ENCODE data around the gene KNTC1.
"Not testable (repeated sequence)": the region's sequence is repeated elsewhere in the genome, so short reads cannot be mapped to it uniquely, and the experiment has no call there.

The KNTC1 gene

DNA sequence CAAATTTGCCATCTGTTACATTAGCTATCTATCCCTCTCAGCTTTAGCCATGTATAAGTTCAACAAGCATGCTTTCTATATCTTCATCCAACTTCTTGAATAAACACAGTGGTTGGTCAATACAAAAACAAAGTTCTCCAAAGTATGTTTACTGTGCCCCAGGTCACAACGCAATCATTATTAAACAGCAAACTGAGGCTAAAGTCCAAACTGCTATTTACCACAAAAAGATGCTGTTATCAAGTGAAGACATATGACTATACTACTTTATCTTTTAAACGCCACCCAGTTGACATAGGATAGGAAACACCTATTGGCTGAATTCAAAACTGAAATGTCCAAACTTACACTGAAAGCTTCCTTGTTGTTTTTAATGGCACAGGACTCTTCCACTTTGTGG is 38.0 kb upstream of the KNTC1 start:
- no peak for DNase-seq (ENCODE audit: low read depth)

DNA sequence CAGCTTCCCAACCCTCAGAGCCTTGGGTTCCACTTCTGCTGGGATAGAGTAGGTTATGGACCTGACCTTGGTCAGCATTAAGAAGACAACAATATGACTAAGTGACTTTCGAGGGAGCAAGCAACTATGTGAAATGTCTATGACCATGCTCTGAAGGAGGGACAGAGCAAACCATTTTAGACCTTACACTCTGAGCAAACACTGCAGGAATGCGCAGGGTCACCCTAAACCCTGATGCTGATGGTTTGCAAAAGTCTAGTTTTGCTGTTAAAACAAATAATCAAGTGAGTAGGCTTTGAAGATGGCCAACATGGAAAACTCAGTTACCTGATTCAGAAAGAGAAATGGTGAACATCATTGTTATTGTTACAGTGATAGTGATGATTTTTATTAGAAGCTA is 35.1 kb upstream of the KNTC1 start:
- TF ChIP-seq, protein P1, sequence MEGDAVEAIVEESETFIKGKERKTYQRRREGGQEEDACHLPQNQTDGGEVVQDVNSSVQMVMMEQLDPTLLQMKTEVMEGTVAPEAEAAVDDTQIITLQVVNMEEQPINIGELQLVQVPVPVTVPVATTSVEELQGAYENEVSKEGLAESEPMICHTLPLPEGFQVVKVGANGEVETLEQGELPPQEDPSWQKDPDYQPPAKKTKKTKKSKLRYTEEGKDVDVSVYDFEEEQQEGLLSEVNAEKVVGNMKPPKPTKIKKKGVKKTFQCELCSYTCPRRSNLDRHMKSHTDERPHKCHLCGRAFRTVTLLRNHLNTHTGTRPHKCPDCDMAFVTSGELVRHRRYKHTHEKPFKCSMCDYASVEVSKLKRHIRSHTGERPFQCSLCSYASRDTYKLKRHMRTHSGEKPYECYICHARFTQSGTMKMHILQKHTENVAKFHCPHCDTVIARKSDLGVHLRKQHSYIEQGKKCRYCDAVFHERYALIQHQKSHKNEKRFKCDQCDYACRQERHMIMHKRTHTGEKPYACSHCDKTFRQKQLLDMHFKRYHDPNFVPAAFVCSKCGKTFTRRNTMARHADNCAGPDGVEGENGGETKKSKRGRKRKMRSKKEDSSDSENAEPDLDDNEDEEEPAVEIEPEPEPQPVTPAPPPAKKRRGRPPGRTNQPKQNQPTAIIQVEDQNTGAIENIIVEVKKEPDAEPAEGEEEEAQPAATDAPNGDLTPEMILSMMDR (IDR thresholded peaks at IDR 0.05; ENCODE audit: insufficient read depth, low read depth, low read length, missing control alignments), result no peak
- DNase-seq (ENCODE audit: low read depth), result no peak

More for the DNA sequence above, 38.0 kb upstream of the KNTC1 start:
- TF ChIP-seq, protein P1 (IDR thresholded peaks at IDR 0.05; ENCODE audit: insufficient read depth, low read depth, low read length, missing control alignments), result no peak
- H3K4me3 ChIP-seq (ENCODE audit: low read depth, low read length), result no peak overlapping the region

DNA sequence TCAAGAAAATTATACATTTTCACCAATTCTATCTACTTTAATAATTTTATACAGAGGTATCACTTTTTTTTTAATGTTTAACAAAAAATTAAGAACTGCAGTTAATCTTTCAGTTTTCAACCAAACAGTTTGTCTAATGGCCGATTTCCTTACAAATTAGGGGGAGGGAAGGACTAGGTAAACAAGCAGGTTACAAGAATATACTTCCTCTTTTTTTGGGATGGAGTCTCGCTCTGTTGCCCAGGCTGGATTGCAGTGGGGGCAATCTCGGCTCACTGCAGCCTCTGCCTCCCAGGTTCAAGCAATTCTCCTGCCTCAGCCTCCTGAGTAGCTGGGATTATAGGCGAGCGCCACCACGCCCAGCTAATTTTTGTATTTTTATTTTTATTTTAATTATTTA is 33.8 kb upstream of the KNTC1 start:
- DNase-seq (ENCODE audit: low read depth); H3K4me3 ChIP-seq (ENCODE audit: low read depth, low read length): not testable (repeated sequence)

More for the DNA sequence above, 35.1 kb upstream of the KNTC1 start:
- no peak overlapping the region for H3K4me3 ChIP-seq (ENCODE audit: low read depth, low read length)

DNA sequence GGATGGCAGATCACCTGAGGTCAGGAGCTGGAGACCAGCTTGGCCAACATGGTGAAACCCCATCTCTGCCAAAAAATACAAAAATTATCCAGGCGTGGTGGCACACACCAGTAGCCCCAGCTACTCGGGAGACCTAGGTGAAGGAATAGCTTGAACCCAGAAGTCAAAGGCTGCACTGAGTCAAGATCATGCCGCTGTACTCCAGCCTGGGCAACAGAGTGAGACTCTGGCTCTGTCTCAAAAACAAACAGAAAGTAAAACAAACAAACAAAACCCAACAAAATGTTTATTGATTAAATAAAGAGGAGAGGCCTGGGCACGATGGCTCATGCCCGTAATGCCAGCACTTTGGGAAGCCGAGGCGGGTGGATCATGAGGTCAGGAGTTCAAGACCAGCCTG is 31.8 kb upstream of the KNTC1 start:
- H3K4me3 ChIP-seq (ENCODE audit: low read depth, low read length), result no peak overlapping the region
- TF ChIP-seq, protein P1 (IDR thresholded peaks at IDR 0.05; ENCODE audit: insufficient read depth, low read depth, low read length, missing control alignments), result no peak
- DNase-seq (ENCODE audit: low read depth), result no peak

DNA sequence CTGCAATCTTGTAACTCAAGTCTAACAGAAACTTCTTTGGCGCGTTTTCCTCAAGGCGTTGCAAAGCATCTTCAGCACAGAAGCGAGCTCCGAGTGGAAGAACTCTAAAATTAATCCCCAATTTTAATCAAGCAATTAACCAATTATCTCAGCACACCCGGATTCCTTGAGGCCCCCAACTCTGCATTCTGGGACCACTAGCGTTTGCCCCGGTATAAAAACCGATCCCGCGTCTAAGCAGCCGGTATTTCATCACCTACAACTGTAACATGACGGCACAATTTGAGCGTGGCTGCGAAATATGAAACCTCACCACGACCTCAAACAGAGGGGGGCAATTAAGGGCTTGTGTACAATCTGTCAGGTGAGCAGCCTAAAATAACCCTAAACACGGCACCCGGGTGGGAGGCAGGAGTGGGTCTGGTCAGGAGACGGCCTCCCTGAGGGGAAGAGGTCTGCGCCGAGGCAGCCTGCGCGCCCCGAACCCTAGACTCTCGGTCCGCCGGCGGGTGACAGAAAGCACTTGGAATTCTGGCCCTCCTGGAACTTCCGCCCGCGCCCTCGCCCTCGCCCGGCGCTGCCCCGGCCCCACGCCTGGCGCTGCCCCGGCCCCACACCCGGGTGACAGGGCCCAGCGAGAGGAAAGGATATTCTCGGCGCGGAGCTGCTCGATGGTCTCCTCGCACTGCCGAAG is 26.9 kb upstream of the KNTC1 start:
- peak; percentile 72 for DNase-seq (ENCODE audit: low read depth)
- TF ChIP-seq, protein P1 (IDR thresholded peaks at IDR 0.05; ENCODE audit: insufficient read depth, low read depth, low read length, missing control alignments), result no peak
- peak overlapping the region; percentile 78 for H3K4me3 ChIP-seq (ENCODE audit: low read depth, low read length)

DNA sequence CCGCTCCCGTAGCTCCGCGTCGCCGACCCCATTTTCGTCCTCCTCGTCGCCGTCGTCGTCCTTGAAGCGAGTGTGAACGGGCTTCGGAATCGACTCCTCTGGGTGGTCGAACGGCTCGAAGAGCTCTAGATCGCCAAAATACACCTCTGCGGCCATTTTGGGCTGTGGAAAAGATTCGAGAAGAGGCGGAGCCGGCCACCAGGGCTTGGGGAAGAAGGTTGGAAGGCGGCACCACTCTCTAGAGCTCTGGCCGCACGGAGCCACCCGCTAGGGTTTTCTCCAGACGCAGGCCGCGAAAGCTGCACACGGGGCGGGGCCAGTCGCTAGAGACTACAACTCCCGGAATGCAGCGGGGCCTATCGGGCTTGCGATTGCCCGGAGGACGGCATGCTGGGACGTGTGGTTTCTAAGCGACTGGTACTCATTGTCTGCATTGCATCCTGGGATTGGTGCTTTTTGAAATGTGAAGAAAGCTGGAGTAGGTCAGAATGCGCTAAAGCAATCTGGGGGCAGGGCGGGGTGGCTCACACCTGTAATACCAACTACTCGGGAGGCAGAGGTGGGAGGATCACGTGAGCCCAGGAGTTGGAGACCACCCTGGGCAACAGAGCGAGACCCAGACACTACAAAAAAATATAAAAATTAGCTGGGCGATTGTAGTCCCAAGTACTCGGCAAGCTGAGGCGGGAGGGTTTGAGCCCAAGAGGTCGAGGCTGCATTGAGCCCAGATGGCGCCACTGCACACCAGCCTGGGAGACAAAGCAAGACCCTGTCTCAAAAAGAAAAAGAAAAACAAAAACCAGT is 26.2 kb upstream of the KNTC1 start, which contains the start of gene ZCCHC8:
TSS of gene ZCCHC8 (minus strand) at position 248 of the 804 bp plus-strand sequence. CDS start at position 156, 92 bp downstream.
- TF ChIP-seq, protein P1 (IDR thresholded peaks at IDR 0.05; ENCODE audit: insufficient read depth, low read depth, low read length, missing control alignments), result no peak
- H3K4me3 ChIP-seq (ENCODE audit: low read depth, low read length), result peak within 1 kb of the TSS; percentile 78
- DNase-seq (ENCODE audit: low read depth), result peak; percentile 99

DNA sequence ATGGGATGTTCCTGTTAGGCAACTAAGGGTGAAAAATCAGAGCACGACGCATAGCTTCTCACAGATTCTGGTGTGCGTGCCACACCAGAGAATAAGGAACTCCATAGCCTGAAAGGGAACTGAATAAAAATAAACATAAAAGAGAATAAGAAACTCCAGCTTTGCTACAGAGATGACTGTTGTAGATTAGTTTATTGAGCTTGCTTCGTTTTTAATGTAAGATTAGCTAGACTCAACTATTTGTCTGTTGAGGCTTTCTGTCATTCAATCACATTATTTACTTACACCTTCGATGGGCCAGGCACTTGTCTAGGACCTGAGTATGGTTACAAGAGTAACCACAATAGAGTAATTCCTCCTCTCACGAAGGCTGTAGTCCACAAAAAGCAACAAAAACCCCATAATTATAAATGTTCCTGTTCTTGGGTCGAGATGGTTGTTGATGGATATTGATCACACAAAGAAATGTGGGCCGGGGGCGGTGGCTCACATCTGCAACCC is 25.5 kb upstream of the KNTC1 start:
- H3K4me3 ChIP-seq (ENCODE audit: low read depth, low read length), result peak overlapping the region; percentile 78
- TF ChIP-seq, protein P1 (IDR thresholded peaks at IDR 0.05; ENCODE audit: insufficient read depth, low read depth, low read length, missing control alignments), result no peak
- DNase-seq (ENCODE audit: low read depth), result peak; percentile 31

Measured in GM12865 (cell line).